AG04449 (cell line): ENCODE data around the gene NOS1AP.

Experiments used
- CTCF ChIA-PET: fragments of 350-600 bp; formaldehyde crosslinking; extraction: SDS; loops from one replicate; lab custom pipeline; 2021; ENCODE audit warnings: antibody characterized with exemption; lab: Yijun Ruan, JAX
- POLR2A ChIA-PET: fragments of 400-600, 350-600 bp; formaldehyde crosslinking; extraction: SDS; loops from one replicate; lab custom pipeline; 2020; ENCODE audit warnings: antibody characterized with exemption, inconsistent platforms; lab: Yijun Ruan, JAX
- DNase-seq: peaks from one replicate; pipeline ENCODE4 v3.0.0-alpha.2; 2010; ENCODE audit warnings: low read depth, low spot score
- H3K4me3 ChIP-seq: 2 replicates; pipeline ENCODE4 v1.5.1; 2011; ENCODE audit warnings: low read depth, mild to moderate bottlenecking, control low read depth, low read length
- TF ChIP-seq, protein P1 (sequence below): IDR thresholded peaks from one replicate; pipeline ENCODE4 v1.5.1; 2011; ENCODE audit warnings: mild to moderate bottlenecking, moderate library complexity, low read length, control low read depth, inconsistent platforms; ENCODE audit not compliant: insufficient read depth; ENCODE audit errors: missing control alignments

NOS1AP gene

DNA sequence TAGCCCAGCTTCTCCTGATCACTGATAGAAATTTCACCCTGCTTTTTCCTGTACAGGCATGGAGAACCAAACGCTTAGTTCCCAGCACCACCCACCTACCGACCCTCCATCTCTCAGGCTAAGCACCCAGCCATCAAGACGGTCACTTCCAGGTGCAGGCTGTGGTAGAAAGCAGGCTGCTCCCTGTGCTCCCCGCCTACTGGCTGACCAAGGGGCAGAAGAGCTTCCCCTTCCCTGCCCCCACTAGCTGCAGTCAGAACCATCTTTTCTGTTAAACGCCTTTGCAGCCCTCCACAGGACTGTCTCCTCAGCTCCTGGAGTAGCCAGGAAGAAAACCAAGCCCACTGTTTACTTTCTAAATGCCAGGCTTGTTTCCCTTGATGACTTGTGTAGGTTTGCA, 284.2 kb downstream of the NOS1AP start:
- ChIA-PET CTCF (no interaction called here), POLR2A (no interaction called here)
- H3K4me3 ChIP-seq: no peak overlapping the region
- no peak for DNase-seq
- TF ChIP-seq, protein P1, sequence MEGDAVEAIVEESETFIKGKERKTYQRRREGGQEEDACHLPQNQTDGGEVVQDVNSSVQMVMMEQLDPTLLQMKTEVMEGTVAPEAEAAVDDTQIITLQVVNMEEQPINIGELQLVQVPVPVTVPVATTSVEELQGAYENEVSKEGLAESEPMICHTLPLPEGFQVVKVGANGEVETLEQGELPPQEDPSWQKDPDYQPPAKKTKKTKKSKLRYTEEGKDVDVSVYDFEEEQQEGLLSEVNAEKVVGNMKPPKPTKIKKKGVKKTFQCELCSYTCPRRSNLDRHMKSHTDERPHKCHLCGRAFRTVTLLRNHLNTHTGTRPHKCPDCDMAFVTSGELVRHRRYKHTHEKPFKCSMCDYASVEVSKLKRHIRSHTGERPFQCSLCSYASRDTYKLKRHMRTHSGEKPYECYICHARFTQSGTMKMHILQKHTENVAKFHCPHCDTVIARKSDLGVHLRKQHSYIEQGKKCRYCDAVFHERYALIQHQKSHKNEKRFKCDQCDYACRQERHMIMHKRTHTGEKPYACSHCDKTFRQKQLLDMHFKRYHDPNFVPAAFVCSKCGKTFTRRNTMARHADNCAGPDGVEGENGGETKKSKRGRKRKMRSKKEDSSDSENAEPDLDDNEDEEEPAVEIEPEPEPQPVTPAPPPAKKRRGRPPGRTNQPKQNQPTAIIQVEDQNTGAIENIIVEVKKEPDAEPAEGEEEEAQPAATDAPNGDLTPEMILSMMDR: no peak

DNA sequence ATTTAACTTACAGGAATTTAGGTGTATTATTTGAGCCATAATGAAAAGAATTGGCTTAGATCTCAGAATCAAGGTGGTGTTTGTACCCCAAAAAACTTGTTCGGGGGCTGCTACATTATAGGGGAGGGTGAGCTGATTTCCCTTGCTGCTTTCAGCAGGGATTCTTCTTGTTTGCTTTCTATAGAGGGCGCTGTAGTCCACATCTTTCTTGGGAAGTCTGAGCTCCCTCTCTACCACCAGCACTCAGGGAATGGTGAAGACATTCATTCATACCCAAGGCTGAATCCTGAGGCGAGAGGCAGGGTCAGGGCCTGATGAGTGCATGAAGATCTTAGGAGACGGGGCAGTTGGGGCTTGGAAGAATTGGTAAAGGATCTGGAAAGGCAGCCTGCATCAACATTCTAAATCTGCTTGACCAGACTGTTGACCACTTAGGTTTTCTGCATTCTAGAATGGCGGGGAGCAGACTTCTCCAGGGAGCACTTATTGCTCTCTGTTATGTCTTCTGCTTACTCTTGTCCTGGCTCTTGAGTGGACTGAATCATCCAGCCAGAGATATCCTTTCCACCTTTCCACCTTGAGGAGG, 288.3 kb downstream of the NOS1AP start:
- no peak overlapping the region for H3K4me3 ChIP-seq
- POLR2A ChIA-PET: no interaction called here
- CTCF ChIA-PET: interaction anchor here (0.7 to 3.0 kb wide), 14 partner anchors 8 to 492 kb away, joined by 3 to 14 read pairs (median 4); no protein-coding TSS in a partner anchor
- TF ChIP-seq, protein P1: no peak
- DNase-seq: no peak

DNA sequence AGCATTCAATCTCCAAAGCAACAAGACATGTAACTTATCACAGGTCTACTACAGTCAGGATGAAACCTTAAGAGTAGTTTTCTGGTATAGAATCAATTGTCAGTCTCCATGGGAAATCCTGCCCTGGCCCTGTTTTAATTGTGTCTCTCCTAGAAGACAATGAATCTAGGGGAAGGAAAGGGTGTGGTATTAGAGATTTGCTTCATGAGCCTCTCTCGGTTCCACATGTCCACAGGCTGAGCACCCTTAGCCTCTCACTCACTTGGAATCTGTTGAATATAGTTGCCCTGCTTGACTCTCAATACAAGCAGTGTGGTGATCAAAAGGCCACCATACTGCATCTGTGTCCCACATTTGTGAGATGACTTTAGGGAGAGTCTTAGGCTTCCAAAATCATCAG, 289.4 kb downstream of the NOS1AP start:
- CTCF ChIA-PET: interaction anchor here (1.4 kb wide), 1 partner anchor 254 kb away, joined by 4 read pairs; no protein-coding TSS in a partner anchor
- no peak overlapping the region for H3K4me3 ChIP-seq
- POLR2A ChIA-PET: no interaction called here
- TF ChIP-seq, protein P1: no peak
- no peak for DNase-seq

DNA sequence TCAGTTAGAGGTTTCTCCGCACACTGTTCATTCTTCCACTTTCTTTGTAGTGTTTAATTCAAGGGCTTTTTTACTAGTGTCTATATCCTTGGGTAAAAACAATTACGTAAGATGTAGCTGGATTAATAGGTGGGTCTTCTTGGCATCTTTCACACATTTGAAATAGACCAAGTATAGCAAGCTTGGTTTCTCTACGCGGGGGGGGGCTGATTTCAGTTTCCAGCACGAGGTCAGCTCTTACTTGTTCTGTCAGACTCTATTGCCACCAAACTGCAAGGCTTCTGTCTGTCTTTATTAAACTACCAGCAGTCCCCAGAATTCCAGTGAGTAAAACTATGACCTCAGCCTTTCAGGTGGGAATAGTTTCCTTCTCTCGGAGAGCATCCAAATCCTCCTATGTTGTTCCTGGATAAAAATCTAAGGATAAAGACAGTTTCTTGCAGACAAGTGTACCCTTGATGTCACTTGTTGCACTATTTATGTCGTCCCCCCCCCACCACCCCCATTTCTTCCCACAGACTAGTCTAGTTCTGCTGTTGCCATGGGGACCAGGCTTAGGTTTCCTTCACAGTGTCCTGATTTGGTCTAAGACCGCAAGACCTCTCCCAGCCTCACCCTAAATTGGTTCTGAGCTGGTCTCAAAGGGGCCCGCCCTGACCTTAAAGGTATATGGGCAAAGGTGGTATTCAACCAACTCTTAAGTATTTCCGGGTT, 290.2 kb downstream of the NOS1AP start:
- ChIA-PET POLR2A (no interaction called here), CTCF (interaction anchor here (1.2 to 1.4 kb wide), 2 partner anchors 33 to 254 kb away, joined by 4 read pairs; no protein-coding TSS in a partner anchor)
- H3K4me3 ChIP-seq: no peak overlapping the region
- DNase-seq: no peak
- TF ChIP-seq, protein P1: no peak

DNA sequence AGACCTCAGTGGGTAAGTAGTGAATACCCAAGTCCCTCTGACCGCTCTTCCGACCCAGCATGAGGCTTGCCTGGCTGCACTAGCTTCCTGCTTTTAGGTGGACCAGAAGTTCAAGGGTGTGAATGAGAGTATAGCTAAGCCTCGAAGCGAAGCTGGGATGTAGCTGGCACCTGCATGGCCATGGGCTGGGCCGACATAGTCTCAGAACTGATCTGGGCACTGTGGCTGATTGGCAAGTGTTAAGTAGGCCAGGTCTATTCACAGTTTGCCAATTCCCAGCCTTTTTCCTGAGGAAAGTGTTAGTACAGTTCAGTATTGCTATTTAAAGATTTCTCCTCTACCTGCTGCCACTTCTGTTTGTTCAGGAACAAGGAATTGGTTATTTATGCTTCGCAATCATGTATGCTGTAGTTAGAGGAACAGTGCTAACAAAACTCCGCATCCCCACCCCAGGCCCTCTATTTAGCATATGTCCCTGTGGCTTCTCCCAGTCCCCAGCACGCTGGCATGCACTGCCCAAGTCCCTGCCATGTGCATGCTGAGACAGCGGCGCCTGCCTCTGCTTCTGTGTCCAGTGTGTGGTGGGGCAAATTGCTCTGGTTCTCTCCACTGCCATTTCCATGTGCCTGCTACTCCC, 290.9 kb downstream of the NOS1AP start:
- ChIA-PET CTCF (interaction anchor here (1.2 to 1.4 kb wide), 2 partner anchors 33 to 253 kb away, joined by 4 read pairs; no protein-coding TSS in a partner anchor), POLR2A (no interaction called here)
- DNase-seq: no peak
- TF ChIP-seq, protein P1: no peak
- H3K4me3 ChIP-seq: no peak overlapping the region

DNA sequence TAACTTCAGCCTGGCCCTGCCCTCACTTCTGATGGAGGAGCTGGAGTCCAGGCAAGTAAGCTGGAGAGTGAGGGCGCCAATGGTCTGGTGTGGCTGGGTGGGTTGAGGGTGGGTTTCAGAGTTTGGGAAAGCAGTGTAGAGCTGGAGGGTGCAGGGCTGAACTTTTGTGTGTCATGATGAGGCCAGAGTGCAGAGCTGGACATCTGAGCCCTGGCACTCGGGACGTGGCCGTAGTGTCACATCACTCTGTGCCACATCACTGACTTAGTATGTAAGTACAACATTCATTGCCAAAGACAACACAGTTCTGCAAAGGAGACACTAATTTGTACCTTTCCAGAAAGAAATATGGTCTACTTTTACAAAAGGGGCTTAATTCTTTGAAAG, 291.4 kb downstream of the NOS1AP start:
- H3K4me3 ChIP-seq: no peak overlapping the region
- TF ChIP-seq, protein P1: no peak
- DNase-seq: no peak
- ChIA-PET CTCF (no interaction called here), POLR2A (no interaction called here)
